Measurements from ENCODE around the gene C1orf122.
"Not testable (repeated sequence)": the region's sequence is repeated elsewhere in the genome, so short reads cannot be mapped to it uniquely, and the experiment has no call there.

The C1orf122 gene

DNA sequence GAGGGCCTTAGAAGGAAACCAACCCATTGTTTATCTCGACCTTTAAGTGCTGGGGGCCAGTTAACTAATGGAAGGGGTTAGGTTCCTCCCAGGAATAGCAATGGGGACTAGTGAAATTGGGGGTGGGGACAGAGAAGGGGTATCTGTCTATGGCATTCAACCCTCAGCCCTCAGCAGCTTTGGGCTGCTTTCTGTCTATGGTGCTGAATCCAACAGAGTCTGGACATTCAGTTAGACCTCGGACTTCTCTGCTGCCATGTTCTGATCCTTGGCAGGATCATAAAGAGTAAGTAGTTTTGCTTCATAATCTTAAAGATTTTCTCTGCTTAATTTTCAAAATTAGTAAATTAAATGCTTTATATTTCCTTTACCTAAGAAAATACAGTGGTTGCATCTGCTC lies 40.1 kb upstream of the C1orf122 start:
- Histone ChIP-seq H3K4ac (ENCODE audit: low read length) (no peak overlapping the region), H3K27me3 (ENCODE audit: control insufficient read depth in 3 of 3, insufficient read depth in 3 of 3, low read depth in 1 of 3, low read length in 3 of 3) (peaks cover 19 to 73% (median 53%) of the 10 kb centered on the region in 3 experiments), H3K4me1 (ENCODE audit: control insufficient read depth in 2 of 2, insufficient read depth in 1 of 2, low read depth in 1 of 2, low read length in 2 of 2) (peaks cover 4 to 8% of the 10 kb centered on the region in 2 donors), H3K27ac (replicated peaks; ENCODE audit: low read length) (no peak overlapping the region), H3K4me2 (ENCODE audit: insufficient read depth, low read length, poor library complexity, severe bottlenecking) (no peak overlapping the region), H2BK120ac (ENCODE audit: low read depth, low read length) (no peak overlapping the region), H3K36me3 (replicated peaks in 1 of 2; ENCODE audit: control insufficient read depth in 2 of 2, insufficient read depth in 2 of 2, low read length in 2 of 2) (no peaks in the 10 kb centered on the region), H2BK15ac (ENCODE audit: low read length) (no peak overlapping the region), H3K4me3 (ENCODE audit: low read length in 2 of 2) (no peak overlapping the region), H3K9ac (ENCODE audit: low read depth, low read length, poor library complexity) (no peak overlapping the region), H2BK5ac (ENCODE audit: low read length) (no peak overlapping the region), H4K8ac (ENCODE audit: low read depth, low read length) (no peak overlapping the region), H3K18ac (ENCODE audit: low read length) (no peak overlapping the region), H2BK12ac (ENCODE audit: low read length) (no peak overlapping the region), H4K91ac (ENCODE audit: low read depth, low read length, poor library complexity) (no peak overlapping the region), H3K23ac (ENCODE audit: low read depth, low read length, poor library complexity) (no peak overlapping the region), H3K14ac (ENCODE audit: low read length) (no peak overlapping the region), H3K79me1 (ENCODE audit: low read depth, low read length) (peaks cover 2% of the 10 kb centered on the region), H2AK5ac (ENCODE audit: low read depth, low read length) (no peak overlapping the region), H3K9me3 (replicated peaks in 1 of 2; ENCODE audit: control insufficient read depth in 2 of 2, insufficient read depth in 1 of 2, low read depth in 1 of 2, low read length in 2 of 2) (peaks cover 0 to 8% of the 10 kb centered on the region in 2 donors), H2AFZ (ENCODE audit: low read length) (no peak overlapping the region)
- DNase-seq (ENCODE audit: low spot score): no peak
- no CpG with 5 or more reads among the region's 2 CpGs for WGBS, 2 donors (ENCODE audit: extremely low coverage in 2 of 2, insufficient read length in 2 of 2, insufficient replicate concordance in 1 of 2)

DNA sequence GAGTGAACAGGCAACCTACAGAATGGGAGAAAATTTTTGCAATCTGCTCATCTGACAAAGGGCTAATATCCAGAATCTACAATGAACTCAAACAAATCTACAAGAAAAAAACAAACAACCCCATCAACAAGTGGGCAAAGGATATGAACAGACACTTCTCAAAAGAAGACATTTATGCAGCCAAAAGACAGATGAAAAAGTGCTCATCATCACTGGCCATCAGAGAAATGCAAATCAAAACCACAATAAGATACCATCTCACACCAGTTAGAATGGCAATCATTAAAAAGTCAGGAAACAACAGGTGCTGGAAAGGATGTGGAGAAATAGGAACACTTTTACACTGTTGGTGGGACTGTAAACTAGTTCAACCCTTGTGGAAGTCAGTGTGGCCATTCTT lies 36.1 kb upstream of the C1orf122 start:
- not testable (repeated sequence) for H3K18ac ChIP-seq (ENCODE audit: low read length); H3K9me3 ChIP-seq (replicated peaks in 1 of 2; ENCODE audit: control insufficient read depth in 2 of 2, insufficient read depth in 1 of 2, low read depth in 1 of 2, low read length in 2 of 2); H3K36me3 ChIP-seq (replicated peaks in 1 of 2; ENCODE audit: control insufficient read depth in 2 of 2, insufficient read depth in 2 of 2, low read length in 2 of 2); H3K4me2 ChIP-seq (ENCODE audit: insufficient read depth, low read length, poor library complexity, severe bottlenecking); H3K4ac ChIP-seq (ENCODE audit: low read length); H3K79me1 ChIP-seq (ENCODE audit: low read depth, low read length); H2BK15ac ChIP-seq (ENCODE audit: low read length); H3K23ac ChIP-seq (ENCODE audit: low read depth, low read length, poor library complexity); H2AK5ac ChIP-seq (ENCODE audit: low read depth, low read length); H4K91ac ChIP-seq (ENCODE audit: low read depth, low read length, poor library complexity); H2BK5ac ChIP-seq (ENCODE audit: low read length); H3K4me1 ChIP-seq (ENCODE audit: control insufficient read depth in 2 of 2, insufficient read depth in 1 of 2, low read depth in 1 of 2, low read length in 2 of 2); H3K9ac ChIP-seq (ENCODE audit: low read depth, low read length, poor library complexity); DNase-seq (ENCODE audit: low spot score); H3K27ac ChIP-seq (replicated peaks; ENCODE audit: low read length); H2BK12ac ChIP-seq (ENCODE audit: low read length); H2AFZ ChIP-seq (ENCODE audit: low read length); H3K14ac ChIP-seq (ENCODE audit: low read length); H4K8ac ChIP-seq (ENCODE audit: low read depth, low read length); H3K4me3 ChIP-seq (ENCODE audit: low read length in 2 of 2); H2BK120ac ChIP-seq (ENCODE audit: low read depth, low read length)
- peaks cover 3 to 33% (median 13%) of the 10 kb centered on the region in 3 experiments for H3K27me3 ChIP-seq (ENCODE audit: control insufficient read depth in 3 of 3, insufficient read depth in 3 of 3, low read depth in 1 of 3, low read length in 3 of 3)

DNA sequence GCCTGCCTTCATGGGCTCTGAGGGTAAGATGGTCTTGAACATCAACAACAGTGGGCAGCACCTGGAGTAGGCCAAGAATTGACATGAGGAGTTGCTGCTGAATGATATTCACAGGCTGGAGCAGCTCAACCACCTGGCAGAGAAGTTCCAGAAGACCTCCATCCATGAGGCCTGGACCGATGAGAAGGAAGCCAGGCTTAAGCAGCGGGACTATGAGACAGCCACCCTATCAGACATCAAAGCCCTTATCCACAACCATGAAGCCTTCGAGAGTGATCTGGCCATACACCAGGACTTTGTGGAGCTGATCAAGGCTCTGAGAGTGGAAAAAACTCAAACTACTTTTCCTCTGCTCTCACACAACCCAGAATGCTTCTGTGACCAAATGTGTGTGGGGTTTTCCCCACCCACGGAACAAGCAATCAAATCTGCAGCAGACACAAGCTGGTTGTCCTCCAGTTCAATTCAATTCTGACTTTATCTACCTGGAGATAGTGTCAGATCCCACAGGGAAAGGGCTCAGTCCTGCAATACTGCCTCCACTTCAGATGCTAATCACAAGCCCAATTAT lies 30.6 kb upstream of the C1orf122 start:
- H3K23ac ChIP-seq (ENCODE audit: low read depth, low read length, poor library complexity): no peak overlapping the region
- no peak overlapping the region for H4K8ac ChIP-seq (ENCODE audit: low read depth, low read length)
- WGBS, 2 donors (ENCODE audit: extremely low coverage in 2 of 2, insufficient read length in 2 of 2, insufficient replicate concordance in 1 of 2): no CpG with 5 or more reads among the region's 4 CpGs
- H3K18ac ChIP-seq (ENCODE audit: low read length): no peak overlapping the region
- H3K9ac ChIP-seq (ENCODE audit: low read depth, low read length, poor library complexity): no peak overlapping the region
- H2BK5ac ChIP-seq (ENCODE audit: low read length): no peak overlapping the region
- no peaks in the 10 kb centered on the region for H3K4me1 ChIP-seq (ENCODE audit: control insufficient read depth in 2 of 2, insufficient read depth in 1 of 2, low read depth in 1 of 2, low read length in 2 of 2)
- H2BK15ac ChIP-seq (ENCODE audit: low read length): no peak overlapping the region
- H2AK5ac ChIP-seq (ENCODE audit: low read depth, low read length): no peak overlapping the region
- H3K14ac ChIP-seq (ENCODE audit: low read length): no peak overlapping the region
- H4K91ac ChIP-seq (ENCODE audit: low read depth, low read length, poor library complexity): no peak overlapping the region
- no peak overlapping the region for H2BK120ac ChIP-seq (ENCODE audit: low read depth, low read length)
- no peak for DNase-seq (ENCODE audit: low spot score)
- peaks cover 0 to 17% (median 3%) of the 10 kb centered on the region in 3 experiments for H3K27me3 ChIP-seq (ENCODE audit: control insufficient read depth in 3 of 3, insufficient read depth in 3 of 3, low read depth in 1 of 3, low read length in 3 of 3)
- H3K36me3 ChIP-seq (replicated peaks in 1 of 2; ENCODE audit: control insufficient read depth in 2 of 2, insufficient read depth in 2 of 2, low read length in 2 of 2): no peaks in the 10 kb centered on the region
- no peak overlapping the region for H3K4ac ChIP-seq (ENCODE audit: low read length)
- H2BK12ac ChIP-seq (ENCODE audit: low read length): no peak overlapping the region
- H2AFZ ChIP-seq (ENCODE audit: low read length): no peak overlapping the region
- H3K4me2 ChIP-seq (ENCODE audit: insufficient read depth, low read length, poor library complexity, severe bottlenecking): no peak overlapping the region
- no peak overlapping the region for H3K4me3 ChIP-seq (ENCODE audit: low read length in 2 of 2)
- H3K9me3 ChIP-seq (replicated peaks in 1 of 2; ENCODE audit: control insufficient read depth in 2 of 2, insufficient read depth in 1 of 2, low read depth in 1 of 2, low read length in 2 of 2): peaks cover 0 to 5% of the 10 kb centered on the region in 2 donors
- no peaks in the 10 kb centered on the region for H3K79me1 ChIP-seq (ENCODE audit: low read depth, low read length)
- no peak overlapping the region for H3K27ac ChIP-seq (replicated peaks; ENCODE audit: low read length)

DNA sequence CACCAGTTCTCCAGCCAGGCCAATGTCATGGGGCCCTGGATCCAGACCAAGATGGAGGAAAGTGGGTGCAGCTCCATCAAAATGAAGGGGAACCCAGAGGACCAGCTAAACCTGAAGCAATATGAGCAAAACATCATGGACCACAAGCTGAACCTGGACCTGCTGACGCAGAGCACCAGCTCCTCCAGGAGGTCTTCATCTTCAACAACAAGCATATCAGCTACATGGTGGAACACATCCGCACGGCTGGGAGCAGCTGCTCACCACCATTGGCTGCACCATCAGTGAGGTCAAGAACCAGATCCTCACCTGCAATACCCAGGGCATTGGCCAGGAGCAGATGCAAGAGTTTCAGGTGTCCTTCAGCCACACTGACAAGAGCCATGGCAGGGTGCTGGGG lies 28.9 kb upstream of the C1orf122 start:
- H3K18ac ChIP-seq (ENCODE audit: low read length): no peak overlapping the region
- H2BK120ac ChIP-seq (ENCODE audit: low read depth, low read length): no peak overlapping the region
- H2BK5ac ChIP-seq (ENCODE audit: low read length): no peak overlapping the region
- no peak overlapping the region for H2BK12ac ChIP-seq (ENCODE audit: low read length)
- H3K36me3 ChIP-seq (replicated peaks in 1 of 2; ENCODE audit: control insufficient read depth in 2 of 2, insufficient read depth in 2 of 2, low read length in 2 of 2): no peaks in the 10 kb centered on the region
- H3K9me3 ChIP-seq (replicated peaks in 1 of 2; ENCODE audit: control insufficient read depth in 2 of 2, insufficient read depth in 1 of 2, low read depth in 1 of 2, low read length in 2 of 2): peaks cover 0 to 5% of the 10 kb centered on the region in 2 donors
- H3K4me2 ChIP-seq (ENCODE audit: insufficient read depth, low read length, poor library complexity, severe bottlenecking): no peak overlapping the region
- H3K4me1 ChIP-seq (ENCODE audit: control insufficient read depth in 2 of 2, insufficient read depth in 1 of 2, low read depth in 1 of 2, low read length in 2 of 2): no peaks in the 10 kb centered on the region
- H4K91ac ChIP-seq (ENCODE audit: low read depth, low read length, poor library complexity): no peak overlapping the region
- no peak overlapping the region for H3K4ac ChIP-seq (ENCODE audit: low read length)
- H4K8ac ChIP-seq (ENCODE audit: low read depth, low read length): no peak overlapping the region
- H2BK15ac ChIP-seq (ENCODE audit: low read length): no peak overlapping the region
- H3K23ac ChIP-seq (ENCODE audit: low read depth, low read length, poor library complexity): no peak overlapping the region
- no CpG with 5 or more reads among the region's 3 CpGs for WGBS, 2 donors (ENCODE audit: extremely low coverage in 2 of 2, insufficient read length in 2 of 2, insufficient replicate concordance in 1 of 2)
- H3K27ac ChIP-seq (replicated peaks; ENCODE audit: low read length): no peak overlapping the region
- no peak overlapping the region for H3K4me3 ChIP-seq (ENCODE audit: low read length in 2 of 2)
- no peak for DNase-seq (ENCODE audit: low spot score)
- no peaks in the 10 kb centered on the region for H3K79me1 ChIP-seq (ENCODE audit: low read depth, low read length)
- H3K9ac ChIP-seq (ENCODE audit: low read depth, low read length, poor library complexity): peak overlapping the region; percentile 63
- peaks cover 0 to 29% (median 3%) of the 10 kb centered on the region in 3 experiments for H3K27me3 ChIP-seq (ENCODE audit: control insufficient read depth in 3 of 3, insufficient read depth in 3 of 3, low read depth in 1 of 3, low read length in 3 of 3)
- H2AFZ ChIP-seq (ENCODE audit: low read length): no peak overlapping the region
- H2AK5ac ChIP-seq (ENCODE audit: low read depth, low read length): no peak overlapping the region
- no peak overlapping the region for H3K14ac ChIP-seq (ENCODE audit: low read length)
